ENCODE measurements around the gene ETFRF1. TPM values are rescaled to one million over a fixed set of nuclear protein-coding genes. Genes with fewer than 3 reads are reported as not detected.
A peak's percentile ranks its signal among the peaks of the same experiment; 100 is the strongest.

Gene ETFRF1
- total RNA-seq, 1 experiment from 2014 or later: 10.2 TPM

- no peak for TF ChIP-seq CTCF (IDR thresholded peaks at IDR 0.05; ENCODE audit: insufficient read depth in 1 of 2, low read depth in 1 of 2, low read length in 1 of 2, severe bottlenecking in 1 of 2, unreplicated experiment in 1 of 2)
- BruUV-seq (replicated peaks): no TSS peak
- CTCF ChIA-PET: no interaction called here
- intact Hi-C loops (cut with micrococcal nuclease; ENCODE audit: unreplicated experiment): no loop called here
- H3K36me3 ChIP-seq (ENCODE audit: control insufficient read depth, insufficient read depth, low read length): no peaks in the 10 kb centered on the region
- H3K4me3 Mint-ChIP-seq (ENCODE audit: unreplicated experiment): peak overlapping the region; percentile 98
- peaks cover 69% of the 10 kb centered on the region for H3K4me1 Mint-ChIP-seq (ENCODE audit: low read depth, unreplicated experiment)
- no peaks in the 10 kb centered on the region for H3K27me3 Mint-ChIP-seq (ENCODE audit: insufficient read depth, unreplicated experiment)
- peaks cover 53% of the 10 kb centered on the region for H3K36me3 Mint-ChIP-seq (ENCODE audit: insufficient read depth, unreplicated experiment)
- H3K27me3 ChIP-seq (replicated peaks; ENCODE audit: control insufficient read depth, insufficient read depth, low read length): no peaks in the 10 kb centered on the region
- peak overlapping the region; percentile 79 for H3K27ac Mint-ChIP-seq (ENCODE audit: unreplicated experiment)
- peaks cover 25% of the 10 kb centered on the region for H3K9me3 Mint-ChIP-seq (ENCODE audit: unreplicated experiment)
- no peak for DNase-seq
- H3K4me1 ChIP-seq: peaks cover 66% of the 10 kb centered on the region
- POLR2A ChIA-PET: interaction anchor here (2.2 kb wide), 1 partner anchor 131 kb away, joined by 9 read pairs; no protein-coding TSS in a partner anchor
- no peak overlapping the region for H3K4me3 ChIP-seq (ENCODE audit: low read depth, low read length)
- H3K9me3 ChIP-seq: peaks cover 29% of the 10 kb centered on the region
Observed at GRCh38 chr12:25253371-25254068, 58.5 kb downstream of the ETFRF1 start.

GRCh38 chr12:25254271-25254880 lies 59.3 kb downstream of the ETFRF1 start:
- POLR2A ChIA-PET: interaction anchor here (1.5 to 2.2 kb wide), 2 partner anchors 130 kb away, joined by 6 to 9 read pairs; no protein-coding TSS in a partner anchor
- no peaks in the 10 kb centered on the region for H3K27me3 ChIP-seq (replicated peaks; ENCODE audit: control insufficient read depth, insufficient read depth, low read length)

More at GRCh38 chr12:25254271-25254880, 59.3 kb downstream of the ETFRF1 start:
- peak overlapping the region; percentile 79 for H3K27ac Mint-ChIP-seq (ENCODE audit: unreplicated experiment)
- Histone ChIP-seq H3K4me1 (peaks cover 66% of the 10 kb centered on the region), H3K9me3 (peaks cover 29% of the 10 kb centered on the region), H3K4me3 (ENCODE audit: low read depth, low read length) (no peak overlapping the region), H3K36me3 (ENCODE audit: control insufficient read depth, insufficient read depth, low read length) (no peaks in the 10 kb centered on the region)
- peak in 1 of 2 experiments; percentile 45 for DNase-seq
- H3K27me3 Mint-ChIP-seq (ENCODE audit: insufficient read depth, unreplicated experiment): no peaks in the 10 kb centered on the region
- CTCF ChIA-PET: interaction anchor here (1.4 to 1.8 kb wide), 2 partner anchors 13 to 133 kb away, joined by 5 to 7 read pairs; no protein-coding TSS in a partner anchor
- peak overlapping the region; percentile 34 for H3K4me3 Mint-ChIP-seq (ENCODE audit: unreplicated experiment)
- intact Hi-C loops (cut with micrococcal nuclease; ENCODE audit: unreplicated experiment): no loop called here
- peaks cover 67% of the 10 kb centered on the region for H3K4me1 Mint-ChIP-seq (ENCODE audit: low read depth, unreplicated experiment)
- peaks cover 47% of the 10 kb centered on the region for H3K36me3 Mint-ChIP-seq (ENCODE audit: insufficient read depth, unreplicated experiment)
- peaks cover 25% of the 10 kb centered on the region for H3K9me3 Mint-ChIP-seq (ENCODE audit: unreplicated experiment)
- TF ChIP-seq CTCF (IDR thresholded peaks at IDR 0.05; ENCODE audit: insufficient read depth in 1 of 2, low read depth in 1 of 2, low read length in 1 of 2, severe bottlenecking in 1 of 2, unreplicated experiment in 1 of 2): no peak
- BruUV-seq (replicated peaks): no TSS peak

Other genes starting within 250 kb of the ETFRF1 start
- 391 and 432 TPM in 2 replicates for gene BCAT1, start 246.1 kb upstream of the ETFRF1 start, total RNA-seq (2022)
- gene DNAI7, start 77 bp upstream of the ETFRF1 start, total RNA-seq (2022): 0.66 and 0.67 TPM in 2 replicates
- 162 and 179 TPM in 2 replicates for gene KRAS, start 55.7 kb downstream of the ETFRF1 start, total RNA-seq (2022)